Raji (cell line): Measurements from ENCODE around the gene SLC1A3.

Experiments used
- POLR2A ChIP-seq: IDR thresholded peaks from 2 replicates; pipeline ENCODE4 v1.6.1; 2011; ENCODE audit warnings: low read depth, low read length, control low read depth; ENCODE audit not compliant: insufficient read depth

The SLC1A3 gene

DNA sequence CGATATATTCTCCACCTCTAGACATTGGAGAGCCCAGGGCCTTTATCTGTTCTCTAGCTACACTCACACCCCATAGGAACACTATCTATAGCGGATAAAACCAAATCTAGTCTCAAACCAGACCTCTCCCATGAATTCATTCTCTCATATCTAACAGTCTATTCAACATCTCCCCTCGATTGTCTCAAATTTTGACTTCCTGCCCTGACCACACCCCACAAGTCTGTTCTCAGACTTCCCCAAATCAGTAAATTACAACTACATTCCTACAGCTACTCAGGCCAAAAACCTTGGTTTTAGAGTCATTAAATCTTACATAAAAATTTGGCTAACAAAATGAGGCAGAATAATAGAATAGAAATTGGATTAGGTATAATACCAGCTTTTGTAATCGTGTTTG, 12.5 kb upstream of the SLC1A3 start:
- no peak for TF ChIP-seq POLR2A

DNA sequence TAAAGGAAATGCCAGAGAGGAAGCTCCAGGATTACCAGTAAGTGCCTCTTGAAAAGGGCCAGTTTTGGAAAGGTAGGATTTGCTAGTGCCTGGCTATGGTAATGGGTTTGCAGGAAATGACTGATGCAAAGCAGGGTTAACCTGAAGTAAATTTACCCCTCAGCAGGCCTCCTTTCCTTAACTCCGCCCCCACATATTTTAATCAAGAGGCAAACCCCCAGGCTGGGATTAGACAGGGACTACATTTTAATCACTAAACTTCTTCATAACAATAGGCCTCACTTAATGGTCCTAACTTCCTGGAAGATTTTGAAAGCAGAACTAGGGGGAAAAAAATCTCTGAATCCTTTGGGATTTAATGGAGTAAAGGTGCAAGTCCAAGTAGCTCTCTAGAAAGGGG, 10.2 kb upstream of the SLC1A3 start:
- TF ChIP-seq POLR2A, result no peak

DNA sequence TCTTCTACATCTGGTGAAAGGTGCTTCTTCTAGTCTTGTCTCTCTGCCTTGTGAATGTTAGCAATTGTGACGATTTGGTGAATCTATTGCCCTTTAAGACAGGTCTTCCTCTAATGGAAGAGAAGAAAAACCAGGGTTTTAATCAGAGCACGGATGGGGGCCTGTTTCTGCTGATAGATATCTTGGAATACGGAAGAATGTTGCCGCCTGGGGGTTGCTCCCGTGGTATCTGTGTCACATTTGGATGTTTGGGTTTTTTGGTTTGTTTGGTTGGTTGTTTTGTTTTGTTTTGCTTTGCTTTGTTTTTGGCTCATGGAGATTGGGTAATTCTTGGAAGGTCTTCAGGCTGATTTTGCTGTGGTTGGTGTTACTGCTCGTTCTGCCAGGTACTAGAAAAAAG, 9.7 kb upstream of the SLC1A3 start:
- TF ChIP-seq POLR2A, result no peak

GRCh38 chr5:36598045-36598444, 8.4 kb upstream of the SLC1A3 start:
- no peak for TF ChIP-seq POLR2A

DNA sequence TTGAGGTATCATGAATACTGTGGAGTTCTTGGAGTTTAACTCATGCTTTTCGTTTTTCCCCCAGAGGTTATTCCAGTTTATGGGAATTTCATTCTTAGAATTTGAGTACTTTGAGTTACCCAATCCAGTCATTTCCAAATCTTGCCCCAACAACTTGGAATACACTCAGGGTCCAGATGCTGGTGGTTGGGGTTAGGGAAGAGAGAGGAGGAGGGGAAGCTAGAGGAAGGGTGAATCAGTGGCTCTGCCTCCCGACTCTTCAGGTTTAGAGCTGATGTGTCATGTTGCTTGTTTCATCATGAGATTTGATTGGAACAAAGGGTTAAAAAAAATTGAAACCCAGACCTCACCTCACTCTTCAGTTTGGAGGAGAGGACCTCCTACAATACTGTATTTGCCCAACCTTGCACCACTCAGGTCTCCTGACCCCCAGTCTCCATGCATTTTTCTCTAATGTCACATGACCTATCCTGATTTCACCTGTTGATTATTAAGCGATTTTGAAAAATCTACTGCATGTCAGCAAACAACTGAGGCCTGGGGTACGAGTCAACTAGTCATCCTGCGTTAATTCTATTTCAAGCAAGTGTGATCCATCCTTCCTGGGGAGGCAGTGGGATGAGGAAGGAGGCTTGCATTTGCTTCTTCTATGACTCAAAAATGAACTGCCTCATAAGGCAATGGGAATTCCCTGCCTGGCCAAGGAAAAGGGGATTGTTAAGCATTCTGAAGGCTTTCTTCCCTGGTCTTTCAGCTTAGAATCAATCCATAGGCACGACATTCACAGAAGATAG, 6.2 kb upstream of the SLC1A3 start:
- no peak for TF ChIP-seq POLR2A

- no peak for TF ChIP-seq POLR2A
Observed at GRCh38 chr5:36600917-36601527, 5.4 kb upstream of the SLC1A3 start.

- TF ChIP-seq POLR2A, result no peak
Observed at GRCh38 chr5:36602704-36603321, 3.6 kb upstream of the SLC1A3 start.

DNA sequence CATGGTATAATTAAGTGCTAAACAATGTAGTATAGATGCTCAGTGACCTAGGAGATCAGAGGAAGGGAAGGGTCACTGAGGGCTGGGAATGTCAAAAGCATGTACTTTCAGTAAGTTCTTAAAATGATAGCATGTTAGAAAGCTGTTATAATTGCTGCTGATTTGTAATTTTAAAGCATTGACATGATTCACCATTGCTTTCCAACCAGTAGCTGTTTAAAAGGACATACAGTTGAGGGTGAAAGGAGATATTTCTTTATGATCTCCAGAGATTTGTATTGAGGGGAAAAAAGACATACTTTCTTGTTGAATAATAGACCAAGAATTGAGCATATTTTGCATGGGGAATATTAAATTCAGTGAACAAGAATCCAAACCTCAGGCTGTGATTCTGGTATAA, 1.2 kb upstream of the SLC1A3 start:
- no peak for TF ChIP-seq POLR2A

DNA sequence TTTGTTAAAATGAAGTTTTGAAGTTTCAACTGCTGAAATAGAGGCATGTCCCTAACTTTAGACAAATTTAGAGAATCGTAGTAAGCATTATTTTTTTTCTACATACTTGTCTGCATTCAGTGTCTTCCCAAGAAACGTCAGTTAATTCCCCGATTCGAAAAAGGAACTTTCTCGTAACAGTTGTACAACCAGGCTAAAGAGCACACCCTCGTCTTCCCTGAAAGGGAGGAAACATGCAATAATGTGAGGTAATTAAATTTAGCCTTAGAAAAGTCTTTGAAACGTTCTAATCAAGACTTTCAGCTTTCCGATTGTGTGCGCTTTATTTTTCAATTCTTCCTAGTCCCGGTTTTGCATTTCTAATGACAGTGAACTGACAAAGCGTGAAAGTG, 374 bp upstream of the SLC1A3 start:
- TF ChIP-seq POLR2A, result no peak

DNA sequence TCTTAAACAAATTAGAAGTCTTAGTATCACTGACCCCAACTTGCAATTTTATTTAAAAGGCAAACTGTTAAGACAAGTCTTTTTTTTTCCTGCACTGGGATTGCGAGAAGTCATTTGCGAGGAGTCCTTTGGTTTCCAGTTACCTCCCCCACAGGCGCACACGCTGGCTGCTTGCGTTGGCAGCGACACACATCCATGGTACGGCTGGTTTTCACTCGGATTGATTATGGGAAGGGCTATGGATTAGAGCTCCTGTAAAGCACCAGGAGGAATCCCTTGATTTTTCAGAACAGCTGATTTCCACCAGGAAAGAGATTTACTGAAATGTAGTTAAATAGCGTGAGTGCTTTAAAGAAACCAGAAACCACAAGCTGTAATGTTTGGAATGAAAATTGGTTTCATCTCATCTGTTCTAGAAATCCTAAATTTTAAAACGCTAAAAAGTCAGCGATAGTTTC, 737 bp downstream of the SLC1A3 start:
- TF ChIP-seq POLR2A, result no peak

DNA sequence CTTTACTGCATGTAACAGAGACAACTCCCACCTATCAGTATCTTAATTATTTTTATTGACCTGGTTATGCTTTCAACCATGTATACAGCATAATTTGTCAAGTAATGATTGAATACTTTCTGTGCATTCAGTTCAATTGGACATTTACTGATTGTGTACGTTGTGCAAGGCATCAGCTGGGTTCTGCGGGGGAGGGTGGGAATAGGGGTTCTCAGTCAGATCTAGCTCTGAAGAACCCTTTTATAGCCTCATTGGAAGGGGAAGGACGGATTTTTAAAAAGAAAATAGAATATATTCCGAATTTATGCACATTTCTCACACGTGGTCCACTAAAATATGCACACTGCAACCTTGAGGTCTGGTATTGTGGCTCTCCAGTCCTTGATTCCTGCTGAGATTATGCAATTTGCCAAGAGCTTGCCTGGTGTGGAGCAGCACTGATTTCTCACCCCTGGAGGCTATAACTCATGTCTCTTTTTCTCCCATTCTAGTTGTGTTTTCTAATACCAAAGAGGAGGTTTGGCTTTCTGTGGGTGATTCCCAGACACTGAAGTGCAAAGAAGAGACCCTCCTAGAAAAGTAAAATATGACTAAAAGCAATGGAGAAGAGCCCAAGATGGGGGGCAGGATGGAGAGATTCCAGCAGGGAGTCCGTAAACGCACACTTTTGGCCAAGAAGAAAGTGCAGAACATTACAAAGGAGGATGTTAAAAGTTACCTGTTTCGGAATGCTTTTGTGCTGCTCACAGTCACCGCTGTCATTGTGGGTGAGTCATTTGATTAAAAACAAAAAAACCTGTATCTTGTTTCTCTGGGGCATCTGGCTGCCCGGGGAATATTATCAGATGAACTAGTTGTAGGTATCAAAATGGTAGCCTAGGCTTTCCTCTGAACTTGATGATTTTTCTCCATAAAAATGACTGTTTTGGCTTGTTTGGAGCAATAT, 1.7 kb downstream of the SLC1A3 start:
- TF ChIP-seq POLR2A, result no peak

GRCh38 chr5:36610621-36611020, 4.2 kb downstream of the SLC1A3 start:
- TF ChIP-seq POLR2A, result no peak

GRCh38 chr5:36611520-36612274, 5.3 kb downstream of the SLC1A3 start:
- TF ChIP-seq POLR2A, result no peak

DNA sequence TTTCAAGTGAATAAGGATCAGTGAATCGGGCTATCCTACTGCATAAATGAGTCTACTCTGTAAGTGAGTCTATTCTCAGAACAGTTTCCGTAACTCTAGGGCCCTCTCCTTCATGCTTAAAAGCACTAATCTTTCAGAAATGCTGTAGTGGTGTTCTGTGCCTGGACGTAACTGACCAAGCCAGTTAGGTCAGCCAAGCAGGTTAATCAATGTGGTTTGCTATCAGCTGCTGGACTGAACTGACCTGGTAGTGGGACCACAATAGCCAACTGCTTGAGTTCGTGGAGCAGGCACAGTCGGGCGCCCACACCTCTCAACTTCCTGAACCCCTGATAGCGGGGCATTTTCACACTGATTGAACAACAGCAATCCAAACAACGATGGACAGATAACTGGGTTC, 6.8 kb downstream of the SLC1A3 start:
- TF ChIP-seq POLR2A, result no peak
